Esophagus mucosa (tissue), 1 donor: ENCODE measurements around the gene FXR2. TPM values are rescaled to one million over a fixed set of nuclear protein-coding genes. Genes with fewer than 3 reads are reported as not detected.
"Not testable (repeated sequence)": the region's sequence is repeated elsewhere in the genome, so short reads cannot be mapped to it uniquely, and the experiment has no call there.

Experiments used
- ATAC-seq: fragments of 200-7000 bp; cut with Tn5 transposase; one replicate; pipeline ENCODE4 v1.9.1; 2020
- total RNA-seq: library from RNA; stranded (reverse); gene quantifications from one replicate; pipeline ENCODE4 v1.2.4, GENCODE V29; 2023
- donor health status: DM: yes; HTN: yes; CAD: no.

FXR2 gene
- total RNA-seq, 1 donor from 2014 or later: 17.0 TPM

DNA sequence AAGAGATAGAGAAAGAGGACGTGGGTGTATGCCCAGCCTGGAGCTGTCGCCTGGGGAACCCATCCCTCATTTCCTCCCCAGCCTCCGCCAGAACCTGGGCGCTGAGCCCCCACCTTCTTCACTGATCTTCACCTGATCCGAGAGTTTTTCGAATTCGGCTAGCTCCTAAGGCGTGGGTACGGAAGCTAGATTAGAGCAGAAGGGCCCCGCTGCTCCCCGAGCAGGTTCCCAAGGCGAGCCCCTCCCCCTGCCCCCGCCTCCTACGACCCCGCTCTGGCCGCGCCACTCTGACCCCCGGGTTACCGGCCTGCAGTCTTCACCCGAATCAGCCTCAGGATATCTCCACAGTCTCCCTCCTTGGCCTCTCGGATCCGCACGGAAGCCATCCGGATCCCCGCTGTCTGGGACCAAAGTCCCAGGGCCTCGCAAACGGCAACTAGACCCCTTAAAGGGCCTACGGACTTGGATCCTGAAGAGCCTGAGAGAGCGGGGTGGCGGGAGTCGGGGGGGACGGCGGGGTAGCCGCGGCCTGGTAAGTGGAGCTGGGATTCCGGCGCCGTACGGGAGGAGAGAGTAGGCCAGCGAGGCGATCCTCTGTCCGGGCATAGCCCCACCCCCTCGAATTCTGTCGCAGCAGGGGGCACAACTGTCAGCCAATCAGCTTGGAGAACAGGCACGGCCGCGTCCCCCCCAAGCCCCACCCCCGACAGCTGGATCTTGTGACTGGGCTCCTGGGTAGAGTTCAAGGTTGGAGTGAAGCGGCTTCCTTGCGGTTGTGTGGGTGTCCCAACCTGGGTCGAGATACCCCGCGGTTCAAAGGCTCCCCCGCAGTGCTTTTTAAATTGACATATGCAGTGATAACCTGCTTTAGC is 12.8 kb upstream of the FXR2 start, which contains the start of gene SAT2:
TSS of gene SAT2 (minus strand) at position 572 of the 872 bp plus-strand sequence. CDS start at position 386, 186 bp downstream.
- peak; percentile 94 for ATAC-seq

GRCh38 chr17:7626956-7627249 is 12.2 kb upstream of the FXR2 start:
- peak; percentile 3 for ATAC-seq

GRCh38 chr17:7626307-7626706 is 11.6 kb upstream of the FXR2 start:
- no peak for ATAC-seq

- not testable (repeated sequence) for ATAC-seq
Observed at GRCh38 chr17:7625749-7626148, 11.1 kb upstream of the FXR2 start.

GRCh38 chr17:7623661-7624060 is 9.0 kb upstream of the FXR2 start:
- ATAC-seq: no peak

DNA sequence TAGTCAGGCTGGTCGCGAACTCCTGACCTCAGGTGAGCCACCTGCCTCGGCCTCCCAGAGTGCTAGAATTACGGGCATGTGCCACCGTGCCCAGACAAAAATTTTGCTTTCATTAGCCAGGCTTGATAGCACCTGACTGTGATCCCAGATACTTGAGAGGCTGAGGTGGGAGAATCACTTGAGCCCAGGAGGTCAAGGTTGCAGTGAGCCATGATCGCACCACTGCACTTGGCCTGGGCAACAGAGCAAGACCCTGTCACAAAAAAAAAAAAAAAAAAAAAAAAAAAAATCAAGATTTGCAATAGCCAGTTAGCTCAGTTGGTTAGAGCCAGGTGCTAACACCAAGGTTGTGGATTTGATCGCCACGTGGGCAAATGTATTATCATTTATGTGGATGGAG is 6.1 kb upstream of the FXR2 start:
- ATAC-seq: no peak

- ATAC-seq: no peak
Observed at GRCh38 chr17:7618608-7619007, 3.9 kb upstream of the FXR2 start.

GRCh38 chr17:7615265-7615747 is 609 bp upstream of the FXR2 start:
- no peak for ATAC-seq

DNA sequence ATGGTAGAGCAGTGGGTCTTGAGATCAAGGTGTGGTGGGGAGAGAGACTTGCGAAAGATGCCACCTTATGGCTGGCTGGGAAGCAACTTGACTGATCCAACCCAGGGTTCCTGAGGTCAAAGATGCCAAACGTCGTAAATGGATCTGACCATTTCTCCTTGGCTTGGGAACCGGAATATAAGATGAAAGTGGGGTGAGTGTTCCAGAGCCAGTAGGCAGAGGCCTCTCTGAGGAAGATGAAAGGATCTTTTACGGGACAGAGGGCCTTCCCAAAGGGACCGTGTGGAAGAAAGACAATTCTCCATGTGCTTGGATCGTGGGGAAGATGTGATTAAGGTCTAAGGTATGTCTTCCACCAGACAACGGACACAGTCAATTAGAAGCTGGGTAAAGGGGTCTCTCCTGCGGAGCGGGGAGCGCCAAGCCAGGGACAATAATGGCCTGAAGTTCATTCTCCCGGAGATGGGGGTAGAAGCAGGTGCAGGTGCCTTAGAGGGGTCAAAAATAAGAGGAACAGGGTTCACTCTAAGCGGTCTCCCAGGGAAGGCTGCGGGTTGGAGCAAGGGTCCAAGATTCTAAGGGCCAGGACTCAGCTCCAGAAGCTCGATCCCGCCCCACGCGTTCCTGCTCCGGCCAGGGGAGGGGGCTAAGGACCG is 800 bp downstream of the FXR2 start:
- no peak for ATAC-seq

DNA sequence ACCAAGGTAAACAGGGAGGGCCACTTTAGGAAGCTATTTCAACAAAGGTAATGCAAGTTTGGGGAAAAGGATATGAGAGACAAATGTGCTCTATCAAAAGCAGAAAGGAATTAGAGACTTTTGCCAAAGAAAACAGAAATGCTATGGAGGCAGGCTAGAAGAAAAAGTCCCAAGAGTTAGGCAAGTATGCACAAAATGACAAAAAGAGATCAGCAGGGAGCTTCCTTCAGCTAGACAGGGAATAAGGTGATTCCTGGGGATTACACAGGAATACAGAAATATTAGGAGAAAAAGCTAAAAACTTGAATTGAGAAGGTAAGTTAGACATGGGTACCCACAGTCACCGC is 2.4 kb downstream of the FXR2 start:
- ATAC-seq: no peak

DNA sequence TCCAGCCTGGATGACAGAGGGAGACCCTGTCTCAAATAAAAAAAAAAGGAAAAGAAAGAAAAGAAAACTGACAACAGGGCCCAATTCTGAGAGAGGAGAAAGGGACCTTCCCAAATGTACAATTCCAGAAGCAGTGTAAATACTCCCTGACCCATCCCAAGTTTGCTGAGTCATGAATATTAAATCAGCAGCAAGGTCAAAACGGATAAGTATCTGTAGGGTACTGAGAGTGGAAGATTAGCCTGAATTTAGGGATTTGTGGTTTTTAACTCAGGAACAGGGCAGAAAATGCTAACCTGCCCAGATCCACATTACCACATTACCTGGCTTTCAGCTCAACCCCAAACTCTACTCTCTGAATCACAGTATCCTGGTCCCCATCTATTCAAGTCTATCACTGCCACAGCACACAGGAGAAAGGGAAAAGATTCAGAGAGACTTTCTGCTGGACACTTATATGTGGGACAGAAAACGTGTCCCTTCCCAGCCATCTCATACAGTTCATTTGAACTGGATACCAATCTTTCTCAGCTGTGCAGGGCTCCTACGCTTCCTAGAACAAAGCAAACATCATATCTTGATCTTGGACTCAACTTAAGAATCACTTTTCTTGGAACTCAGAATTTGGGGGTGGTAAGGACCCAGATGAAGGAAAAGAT is 2.9 kb downstream of the FXR2 start:
- no peak for ATAC-seq

GRCh38 chr17:7610641-7611040 is 4.1 kb downstream of the FXR2 start:
- no peak for ATAC-seq

GRCh38 chr17:7606280-7606679 is 8.4 kb downstream of the FXR2 start:
- ATAC-seq: no peak

DNA sequence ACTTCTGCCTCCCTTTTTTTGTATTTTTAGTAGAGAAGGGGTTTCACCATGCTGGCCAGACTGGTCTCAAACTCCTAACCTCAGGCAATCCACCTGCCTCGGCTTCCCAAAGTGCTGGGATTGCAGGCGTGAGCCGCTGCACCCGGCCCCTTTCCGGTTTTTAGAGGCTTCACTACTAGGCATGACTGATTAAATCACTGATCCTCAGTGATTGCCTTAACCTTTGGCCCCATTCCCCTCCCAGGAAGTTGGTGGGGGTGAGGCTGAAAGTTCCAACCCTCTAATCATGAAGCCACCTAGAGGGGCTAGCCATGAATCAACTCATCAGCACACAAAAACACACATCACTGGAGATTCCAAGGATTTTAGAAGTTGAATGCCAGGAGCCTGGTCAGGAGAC is 17.1 kb downstream of the FXR2 start:
- ATAC-seq: not testable (repeated sequence)

DNA sequence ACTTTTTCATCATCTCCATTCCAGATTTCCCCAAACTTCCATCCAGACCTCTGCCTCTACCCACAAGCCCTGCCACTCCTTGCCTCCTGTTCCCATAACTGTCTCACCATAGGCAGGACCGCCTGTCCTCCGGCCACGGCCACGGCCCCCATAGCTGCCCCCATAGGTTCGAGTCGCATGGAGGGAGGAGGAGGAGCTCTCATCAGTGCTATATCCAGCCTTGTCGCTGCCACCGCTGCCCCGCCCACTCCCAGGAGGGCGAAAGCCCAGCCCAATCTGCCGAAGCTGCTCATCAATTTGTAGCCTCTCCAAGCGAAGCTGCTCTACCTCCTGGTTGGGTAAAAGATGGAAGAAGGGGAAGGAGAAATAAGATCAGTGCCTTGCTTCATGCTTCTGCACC is 21.4 kb downstream of the FXR2 start:
- ATAC-seq: no peak

DNA sequence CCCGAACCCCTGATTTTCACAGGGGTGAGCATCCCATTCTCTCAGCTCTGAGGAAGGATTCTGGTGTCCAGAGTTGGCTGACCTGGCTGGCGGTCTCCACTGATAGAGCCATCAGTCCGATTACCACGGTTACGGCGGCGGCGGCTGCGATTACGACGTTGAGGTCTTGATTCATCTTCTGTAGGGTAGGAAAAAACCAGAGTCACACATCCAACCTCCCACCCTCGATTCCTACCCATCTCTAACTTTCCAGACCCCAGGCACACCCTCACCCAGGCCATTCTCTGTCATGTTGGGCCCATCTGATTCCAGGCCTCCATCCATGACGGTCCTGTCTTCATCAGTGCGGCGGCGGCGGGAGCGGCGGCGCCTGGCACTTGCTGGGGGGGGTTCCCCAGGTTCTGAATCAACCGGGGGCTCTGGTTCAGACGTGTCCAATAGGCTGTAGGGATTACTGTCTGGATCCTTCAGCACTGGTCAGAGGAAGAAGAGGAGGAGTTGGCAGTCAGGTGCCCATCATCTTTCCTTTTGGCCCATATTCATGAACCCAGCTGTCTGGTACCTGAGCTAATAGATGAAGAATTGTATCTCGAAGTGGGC is 22.2 kb downstream of the FXR2 start:
- no peak for ATAC-seq

DNA sequence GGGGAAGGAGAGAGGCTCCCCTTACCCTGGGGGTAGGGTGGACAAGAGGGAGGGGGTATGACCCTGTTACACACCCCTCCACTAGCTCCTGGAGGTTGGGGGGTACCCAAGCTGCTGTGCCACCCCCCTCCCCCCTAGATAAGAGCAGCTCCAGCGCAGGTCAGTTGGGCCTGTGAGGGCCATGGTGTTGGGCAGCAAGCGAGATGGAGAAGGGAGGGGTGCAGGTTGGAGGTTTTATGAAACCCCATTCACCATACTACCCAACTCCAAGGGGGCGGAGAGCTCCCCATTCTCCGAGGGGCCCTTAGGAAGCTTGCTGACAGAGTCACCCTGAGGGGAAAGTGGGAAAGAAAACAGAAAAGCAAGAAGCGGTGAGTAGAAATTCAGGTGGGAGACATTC is 23.1 kb downstream of the FXR2 start:
- ATAC-seq: no peak

DNA sequence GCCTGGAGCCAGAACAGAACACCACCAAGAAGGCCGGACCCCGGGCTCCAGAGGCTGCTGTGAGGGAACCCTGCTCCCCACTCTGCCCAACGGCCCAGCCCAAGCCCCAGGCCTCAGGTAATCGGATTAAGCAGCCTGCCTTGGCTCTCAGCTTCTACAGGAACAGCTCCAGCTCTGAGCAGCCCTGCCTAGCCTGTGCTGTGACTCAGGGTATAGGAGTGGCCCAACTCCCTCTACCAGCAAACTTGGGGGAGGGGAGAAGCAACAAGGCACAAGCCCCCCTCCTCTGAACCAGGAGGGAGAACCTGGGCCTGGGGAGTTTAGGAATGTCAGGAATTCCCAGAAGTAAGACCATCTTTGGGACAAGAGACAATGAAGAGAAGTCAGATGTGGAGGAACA is 24.0 kb downstream of the FXR2 start:
- peak; percentile 66 for ATAC-seq

DNA sequence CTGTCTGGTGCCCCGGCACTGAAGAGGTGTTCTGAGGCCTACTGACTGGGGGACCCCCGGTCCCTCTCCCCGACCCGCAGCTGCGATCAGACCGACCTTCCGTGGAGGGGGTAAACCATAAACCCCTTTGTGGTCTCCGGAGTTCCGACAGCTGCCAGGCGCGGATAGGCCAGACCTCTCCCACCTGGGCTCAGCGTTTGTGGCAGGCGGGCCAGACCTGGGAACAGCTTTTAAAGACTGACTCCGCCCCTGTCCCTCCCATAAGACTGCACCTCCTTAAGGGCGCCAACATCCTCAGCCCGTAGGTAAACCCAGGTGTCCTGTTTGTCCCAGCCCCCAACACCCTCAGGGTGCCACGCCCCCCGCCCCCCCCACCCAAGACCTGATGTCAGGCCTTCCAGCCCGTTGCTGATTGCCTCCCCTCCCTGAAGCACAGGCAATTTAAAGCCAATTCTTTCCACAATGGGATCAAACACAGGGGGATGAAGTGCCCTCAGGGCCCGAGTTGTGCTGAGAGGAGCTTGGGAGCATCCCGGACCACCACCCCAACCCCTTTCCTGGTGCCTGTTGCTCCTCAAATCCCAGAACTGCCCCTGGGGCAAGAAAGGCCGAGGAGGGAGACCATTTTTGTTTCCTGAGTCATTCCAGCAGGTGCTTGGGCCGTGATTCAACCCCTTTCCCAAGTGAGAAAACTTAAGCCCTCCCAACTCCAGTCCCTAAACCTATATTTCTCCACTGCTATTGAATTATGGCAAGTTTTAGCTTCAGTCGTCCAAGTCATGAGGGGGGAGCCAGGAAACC is 24.6 kb downstream of the FXR2 start, which contains the start of gene SOX15:
TSS of gene SOX15 (minus strand) at position 204 of the 801 bp plus-strand sequence. CDS start 418 bp downstream, outside the sequence.
- ATAC-seq: peak; percentile 71

- ATAC-seq: peak; percentile 63
Observed at GRCh38 chr17:7589204-7589868, 25.4 kb downstream of the FXR2 start.

GRCh38 chr17:7588553-7589203 is 26.0 kb downstream of the FXR2 start:
- peak; percentile 32 for ATAC-seq
